DOHH2 (cell line): ENCODE data around the gene ARMC8.
A peak's percentile ranks its signal among the peaks of the same experiment; 100 is the strongest.

Experiments
- H3F3A ChIP-seq: fragments of 200-600 bp; sonication (generic), shearing (Covaris generic); 2 replicates; pipeline ENCODE4 v1.6.0; 2016; ENCODE audit warnings: antibody characterized with exemption, mild to moderate bottlenecking; ENCODE audit not compliant: control insufficient read depth, insufficient read depth
- H3K27ac ChIP-seq: fragments of 200-600 bp; sonication (generic); 2 replicates; pipeline ENCODE4 v1.5.1; 2014; ENCODE audit warnings: low read depth, mild to moderate bottlenecking, low read length, moderate library complexity
- H3K27me3 ChIP-seq: fragments of 200-600 bp; sonication (generic); 2 replicates; pipeline ENCODE4 v1.6.1; 2014; ENCODE audit warnings: mild to moderate bottlenecking, low read length, mixed read lengths; ENCODE audit not compliant: control insufficient read depth
- H3K36me3 ChIP-seq: fragments of 200-600 bp; sonication (generic); 2 replicates; pipeline ENCODE4 v1.6.1; 2014; ENCODE audit warnings: mild to moderate bottlenecking, low read length, moderate library complexity, mixed read lengths; ENCODE audit not compliant: control insufficient read depth
- H3K4me1 ChIP-seq: fragments of 200-600 bp; sonication (generic); 2 replicates; pipeline ENCODE4 v1.6.1; 2014; ENCODE audit warnings: mild to moderate bottlenecking, low read length, mixed read lengths; ENCODE audit not compliant: control insufficient read depth
- H3K4me2 ChIP-seq: fragments of 200-600 bp; sonication (generic); 2 replicates; pipeline ENCODE4 v1.6.0; 2014; ENCODE audit warnings: mild to moderate bottlenecking, low read length, moderate library complexity
- H3K4me3 ChIP-seq: fragments of 200-600 bp; sonication (generic); 2 replicates; pipeline ENCODE4 v1.5.1; 2014; ENCODE audit warnings: mild to moderate bottlenecking, low read length, mixed read lengths
- H3K79me2 ChIP-seq: fragments of 200-600 bp; sonication (generic); 2 replicates; pipeline ENCODE4 v1.6.1; 2014; ENCODE audit warnings: mild to moderate bottlenecking, low read length, mixed read lengths; ENCODE audit not compliant: control insufficient read depth
- H3K9me2 ChIP-seq: fragments of 200-600 bp; sonication (generic); replicated peaks from 2 replicates; pipeline ENCODE4 v1.6.1; 2014; ENCODE audit warnings: mild to moderate bottlenecking, low read length, mixed read lengths; ENCODE audit not compliant: control insufficient read depth
- H3K9me3 ChIP-seq: fragments of 200-600 bp; sonication (generic); 2 replicates; pipeline ENCODE4 v1.6.1; 2014; ENCODE audit warnings: antibody characterized with exemption, low read length, mixed read lengths; ENCODE audit not compliant: control insufficient read depth, insufficient read depth
- H4K20me1 ChIP-seq: fragments of 200-600 bp; sonication (generic); 2 replicates; pipeline ENCODE4 v1.6.0; 2014; ENCODE audit warnings: low read depth, mild to moderate bottlenecking, antibody characterized with exemption, low read length, moderate library complexity; ENCODE audit not compliant: control insufficient read depth, insufficient read depth
- CTCF ChIP-seq: fragments of 200-600 bp; sonication (generic); IDR thresholded peaks from one replicate; pipeline ENCODE4 v1.5.1; 2014; ENCODE audit warnings: antibody characterized with exemption, mild to moderate bottlenecking, low read depth, low read length; ENCODE audit not compliant: poor library complexity, severe bottlenecking
- EZH2phosphoT487 ChIP-seq: fragments of 200-600 bp; sonication (generic); IDR thresholded peaks from 2 replicates; pipeline ENCODE4 v1.6.1; 2017; ENCODE audit warnings: borderline replicate concordance, mild to moderate bottlenecking, antibody characterized with exemption, low read length, moderate library complexity, mixed read lengths

The ARMC8 gene

DNA sequence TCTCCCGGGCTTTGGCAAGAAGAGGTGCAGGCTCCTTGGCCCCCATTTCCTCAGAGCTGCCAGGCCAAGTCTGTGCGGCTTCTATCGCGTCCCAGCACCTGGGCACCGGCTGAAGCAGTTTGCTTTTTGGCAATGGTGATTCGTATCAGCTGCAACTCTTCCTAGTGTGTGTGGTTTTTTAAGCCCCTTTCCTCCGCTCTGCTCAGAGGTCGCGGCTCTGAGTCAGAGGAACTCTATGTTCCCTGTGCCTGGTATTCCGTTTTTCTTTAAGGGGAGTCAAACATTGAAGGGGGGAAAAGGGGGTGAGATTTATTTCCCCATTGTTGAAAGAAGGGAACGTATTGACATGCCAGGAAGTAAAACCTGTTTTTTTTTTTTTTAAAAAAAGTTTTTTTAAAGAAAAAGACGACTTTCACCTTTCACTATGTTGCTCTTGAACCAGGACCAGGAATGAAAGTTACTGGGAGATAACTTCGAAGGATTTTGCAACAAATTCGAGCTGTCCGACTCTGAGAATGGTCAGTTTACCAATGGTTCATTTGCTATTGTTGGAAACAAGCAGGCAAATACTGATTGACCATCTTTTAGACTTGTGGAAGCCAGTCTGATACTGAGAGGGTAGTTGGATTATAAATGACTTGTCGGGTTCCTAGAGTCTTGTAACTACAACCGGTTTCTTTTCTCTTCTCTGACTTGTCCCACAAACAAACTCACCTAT lies 1.1 kb downstream of the ARMC8 start:
- Histone ChIP-seq H3F3A (no peaks in the 10 kb centered on the region; the same call in 1 of the 2 replicates), H3K36me3 (peaks cover 24% of the 10 kb centered on the region), H3K9me2 (no peaks in the 10 kb centered on the region), H3K79me2 (peaks cover 58% of the 10 kb centered on the region), H4K20me1 (0 out of 2 replicates have a peak, but pooled peaks cover 4% of the 10 kb centered on the region), H3K27me3 (peaks cover 14% of the 10 kb centered on the region), H3K4me1 (peaks cover 26% of the 10 kb centered on the region), H3K4me3 (peak overlapping the region; percentile 91), H3K4me2 (peak overlapping the region; percentile 69), H3K9me3 (no peaks in the 10 kb centered on the region), H3K27ac (no peak overlapping the region)
- no peak for TF ChIP-seq EZH2phosphoT487
- no peak for TF ChIP-seq CTCF

- H3K4me2 ChIP-seq: no peak overlapping the region
- H3K27ac ChIP-seq: no peak overlapping the region
- no peaks in the 10 kb centered on the region for H3K9me2 ChIP-seq
- H3K4me1 ChIP-seq: 0 out of 2 replicates have a peak, but pooled peaks cover 5% of the 10 kb centered on the region
- peaks cover 32% of the 10 kb centered on the region for H3K36me3 ChIP-seq
- H3K27me3 ChIP-seq: no peaks in the 10 kb centered on the region
- no peaks in the 10 kb centered on the region for H3K9me3 ChIP-seq
- H3K79me2 ChIP-seq: peaks cover 95% of the 10 kb centered on the region
- peaks cover 27% of the 10 kb centered on the region for H4K20me1 ChIP-seq
- H3F3A ChIP-seq: no peaks in the 10 kb centered on the region
- no peak overlapping the region for H3K4me3 ChIP-seq
- no peak for TF ChIP-seq CTCF
- no peak for TF ChIP-seq EZH2phosphoT487
These were observed 8.4 kb downstream of the ARMC8 start for GRCh38 chr3:138195481-138195880.

- Histone ChIP-seq H3K36me3 (peaks cover 27% of the 10 kb centered on the region), H3K79me2 (peaks cover 95% of the 10 kb centered on the region), H3K9me3 (no peaks in the 10 kb centered on the region), H3K9me2 (no peaks in the 10 kb centered on the region), H3K4me3 (no peak overlapping the region), H3K4me2 (no peak overlapping the region), H3K27ac (no peak overlapping the region), H3F3A (no peaks in the 10 kb centered on the region), H3K27me3 (no peaks in the 10 kb centered on the region), H4K20me1 (peaks cover 27% of the 10 kb centered on the region), H3K4me1 (no peaks in the 10 kb centered on the region)
- TF ChIP-seq EZH2phosphoT487 (no peak), CTCF (no peak)
These were observed 8.9 kb downstream of the ARMC8 start for GRCh38 chr3:138196023-138196422.
